HL-60 (cell line): Measurements from ENCODE around the gene CAPN8.

Experiments
- GABPA ChIP-seq: IDR thresholded peaks from 2 replicates; pipeline ENCODE4 v1.6.1; 2012; ENCODE audit warnings: low read depth
- POLR2AphosphoS5 ChIP-seq: IDR thresholded peaks from 2 replicates; pipeline ENCODE4 v1.6.1; 2012; ENCODE audit warnings: low read depth
- TF ChIP-seq, protein P1 (sequence below): IDR thresholded peaks from one replicate; pipeline ENCODE4 v1.5.1; 2011; ENCODE audit warnings: low read length, control low read depth, inconsistent platforms; ENCODE audit not compliant: insufficient read depth
- TF ChIP-seq, protein P2 (sequence below): IDR thresholded peaks from 2 replicates; pipeline ENCODE4 v1.6.1; 2012; ENCODE audit warnings: low read depth; ENCODE audit not compliant: insufficient replicate concordance

DNA sequence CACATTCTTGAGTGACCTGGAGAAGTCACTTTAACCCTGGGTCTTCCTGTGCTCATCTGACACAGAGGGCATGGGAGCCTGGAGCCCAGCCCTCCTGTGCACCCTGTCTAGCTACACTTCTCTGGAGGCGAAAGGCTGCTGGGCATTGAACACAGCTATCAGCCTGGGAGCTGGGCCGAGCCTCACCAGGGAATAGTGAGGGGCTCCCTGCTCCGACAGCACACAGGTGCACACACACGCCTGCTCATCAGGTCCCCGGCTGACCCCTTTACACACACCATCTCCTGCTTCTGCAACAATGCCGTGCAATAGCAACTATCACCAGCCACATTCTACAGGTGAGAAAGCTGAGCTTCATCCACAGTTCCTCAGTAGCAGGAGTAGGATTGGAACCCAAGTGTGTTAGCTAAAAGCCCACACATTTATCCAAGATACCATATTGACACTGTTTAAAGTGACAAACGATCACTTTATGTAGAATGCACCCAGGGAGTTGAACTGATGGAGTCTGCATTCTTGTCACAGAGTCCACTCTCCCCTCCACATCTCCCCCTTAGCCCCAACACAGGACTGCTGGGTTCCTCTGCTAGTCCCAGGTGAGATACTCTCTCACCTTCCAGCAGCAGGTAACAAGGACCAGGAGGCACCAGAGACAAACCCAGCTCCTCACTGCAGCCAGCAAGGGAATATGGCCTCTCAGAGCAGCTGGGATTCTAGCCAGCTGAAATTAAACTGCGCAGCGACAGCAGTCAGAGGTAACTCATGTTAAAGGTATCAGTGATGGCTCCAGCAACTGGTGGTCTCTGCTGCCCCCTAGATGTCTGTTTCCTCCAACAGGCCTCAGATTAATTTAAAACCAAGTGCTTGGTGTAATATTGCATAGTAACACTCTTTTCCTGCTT, 18.3 kb upstream of the CAPN8 start:
- TF ChIP-seq, protein P1, sequence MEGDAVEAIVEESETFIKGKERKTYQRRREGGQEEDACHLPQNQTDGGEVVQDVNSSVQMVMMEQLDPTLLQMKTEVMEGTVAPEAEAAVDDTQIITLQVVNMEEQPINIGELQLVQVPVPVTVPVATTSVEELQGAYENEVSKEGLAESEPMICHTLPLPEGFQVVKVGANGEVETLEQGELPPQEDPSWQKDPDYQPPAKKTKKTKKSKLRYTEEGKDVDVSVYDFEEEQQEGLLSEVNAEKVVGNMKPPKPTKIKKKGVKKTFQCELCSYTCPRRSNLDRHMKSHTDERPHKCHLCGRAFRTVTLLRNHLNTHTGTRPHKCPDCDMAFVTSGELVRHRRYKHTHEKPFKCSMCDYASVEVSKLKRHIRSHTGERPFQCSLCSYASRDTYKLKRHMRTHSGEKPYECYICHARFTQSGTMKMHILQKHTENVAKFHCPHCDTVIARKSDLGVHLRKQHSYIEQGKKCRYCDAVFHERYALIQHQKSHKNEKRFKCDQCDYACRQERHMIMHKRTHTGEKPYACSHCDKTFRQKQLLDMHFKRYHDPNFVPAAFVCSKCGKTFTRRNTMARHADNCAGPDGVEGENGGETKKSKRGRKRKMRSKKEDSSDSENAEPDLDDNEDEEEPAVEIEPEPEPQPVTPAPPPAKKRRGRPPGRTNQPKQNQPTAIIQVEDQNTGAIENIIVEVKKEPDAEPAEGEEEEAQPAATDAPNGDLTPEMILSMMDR = peak; percentile 29
- TF ChIP-seq POLR2AphosphoS5 = no peak
- no peak for TF ChIP-seq GABPA
- TF ChIP-seq, protein P2, sequence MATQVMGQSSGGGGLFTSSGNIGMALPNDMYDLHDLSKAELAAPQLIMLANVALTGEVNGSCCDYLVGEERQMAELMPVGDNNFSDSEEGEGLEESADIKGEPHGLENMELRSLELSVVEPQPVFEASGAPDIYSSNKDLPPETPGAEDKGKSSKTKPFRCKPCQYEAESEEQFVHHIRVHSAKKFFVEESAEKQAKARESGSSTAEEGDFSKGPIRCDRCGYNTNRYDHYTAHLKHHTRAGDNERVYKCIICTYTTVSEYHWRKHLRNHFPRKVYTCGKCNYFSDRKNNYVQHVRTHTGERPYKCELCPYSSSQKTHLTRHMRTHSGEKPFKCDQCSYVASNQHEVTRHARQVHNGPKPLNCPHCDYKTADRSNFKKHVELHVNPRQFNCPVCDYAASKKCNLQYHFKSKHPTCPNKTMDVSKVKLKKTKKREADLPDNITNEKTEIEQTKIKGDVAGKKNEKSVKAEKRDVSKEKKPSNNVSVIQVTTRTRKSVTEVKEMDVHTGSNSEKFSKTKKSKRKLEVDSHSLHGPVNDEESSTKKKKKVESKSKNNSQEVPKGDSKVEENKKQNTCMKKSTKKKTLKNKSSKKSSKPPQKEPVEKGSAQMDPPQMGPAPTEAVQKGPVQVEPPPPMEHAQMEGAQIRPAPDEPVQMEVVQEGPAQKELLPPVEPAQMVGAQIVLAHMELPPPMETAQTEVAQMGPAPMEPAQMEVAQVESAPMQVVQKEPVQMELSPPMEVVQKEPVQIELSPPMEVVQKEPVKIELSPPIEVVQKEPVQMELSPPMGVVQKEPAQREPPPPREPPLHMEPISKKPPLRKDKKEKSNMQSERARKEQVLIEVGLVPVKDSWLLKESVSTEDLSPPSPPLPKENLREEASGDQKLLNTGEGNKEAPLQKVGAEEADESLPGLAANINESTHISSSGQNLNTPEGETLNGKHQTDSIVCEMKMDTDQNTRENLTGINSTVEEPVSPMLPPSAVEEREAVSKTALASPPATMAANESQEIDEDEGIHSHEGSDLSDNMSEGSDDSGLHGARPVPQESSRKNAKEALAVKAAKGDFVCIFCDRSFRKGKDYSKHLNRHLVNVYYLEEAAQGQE = no peak
